C4-2B (cell line): Measurements from ENCODE around the gene ADGRV1.

Source experiments
- CTCF ChIP-seq: fragments of 450-650 bp; conservative IDR thresholded peaks from 2 replicates; pipeline ENCODE4 v1.5.1; 2017; ENCODE audit warnings: mild to moderate bottlenecking
- ZFX ChIP-seq: fragments of 450-650 bp; IDR thresholded peaks from 2 replicates; pipeline ENCODE4 v1.6.1; 2017

- TF ChIP-seq CTCF (no peak), ZFX (no peak)
These were observed 318.5 kb downstream of the ADGRV1 start for GRCh38 chr5:90877049-90877448.
